HuH-7 (cell line): Measurements from ENCODE around the gene UBN1.

Source experiments
- DNase-seq: peaks from one replicate; pipeline ENCODE4 v3.0.0; 2011; ENCODE audit warnings: low spot score

Gene UBN1

GRCh38 chr16:4859900-4860255 lies 12.6 kb downstream of the UBN1 start:
- no peak for DNase-seq

DNA sequence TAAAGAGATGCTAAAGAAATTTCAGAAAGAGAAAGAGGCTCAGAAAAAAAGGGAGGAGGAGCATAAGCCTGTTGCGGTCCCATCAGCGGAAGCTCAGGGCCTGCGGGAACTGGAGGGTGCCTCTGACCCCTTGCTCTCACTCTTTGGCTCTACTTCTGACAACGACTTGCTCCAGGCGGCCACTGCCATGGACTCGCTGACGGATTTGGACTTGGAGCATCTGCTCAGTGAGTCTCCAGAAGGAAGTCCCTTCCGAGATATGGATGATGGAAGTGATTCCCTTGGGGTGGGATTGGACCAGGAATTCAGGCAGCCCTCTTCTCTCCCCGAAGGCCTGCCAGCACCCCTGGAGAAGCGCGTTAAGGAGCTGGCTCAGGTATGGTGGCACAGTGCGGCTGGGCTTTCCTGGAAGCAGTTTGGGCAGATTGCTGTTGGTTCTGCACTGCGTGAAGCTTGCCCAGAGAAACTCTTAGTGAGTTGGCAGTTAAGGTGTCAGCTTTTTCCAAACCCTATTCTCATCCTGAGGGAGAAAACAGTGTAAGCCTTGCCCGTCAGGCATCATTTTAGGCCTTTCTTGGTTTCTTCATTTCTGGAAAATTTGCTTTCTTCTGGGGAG lies 13.6 kb downstream of the UBN1 start:
- no peak for DNase-seq

DNA sequence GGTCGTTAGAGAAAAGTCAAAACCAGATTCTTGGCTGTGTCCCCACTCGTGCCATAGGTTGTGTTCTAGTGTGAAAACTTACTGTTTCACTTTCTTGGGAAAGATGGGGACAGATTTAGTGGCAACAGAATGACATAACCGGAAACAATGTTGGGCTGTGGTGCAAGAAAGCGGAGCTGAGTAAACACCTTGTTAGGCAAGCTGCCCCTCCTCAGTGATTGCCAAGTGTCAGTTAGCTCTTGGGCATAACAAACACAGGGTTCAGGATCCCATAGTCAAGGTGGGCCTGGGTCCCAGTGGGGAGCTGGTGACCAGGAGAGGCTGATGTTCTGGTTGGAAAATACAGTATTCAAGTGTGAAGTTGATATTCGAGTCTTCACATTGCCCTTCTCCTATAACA lies 15.4 kb downstream of the UBN1 start:
- DNase-seq = no peak

GRCh38 chr16:4864728-4865127 lies 17.4 kb downstream of the UBN1 start:
- DNase-seq = no peak

DNA sequence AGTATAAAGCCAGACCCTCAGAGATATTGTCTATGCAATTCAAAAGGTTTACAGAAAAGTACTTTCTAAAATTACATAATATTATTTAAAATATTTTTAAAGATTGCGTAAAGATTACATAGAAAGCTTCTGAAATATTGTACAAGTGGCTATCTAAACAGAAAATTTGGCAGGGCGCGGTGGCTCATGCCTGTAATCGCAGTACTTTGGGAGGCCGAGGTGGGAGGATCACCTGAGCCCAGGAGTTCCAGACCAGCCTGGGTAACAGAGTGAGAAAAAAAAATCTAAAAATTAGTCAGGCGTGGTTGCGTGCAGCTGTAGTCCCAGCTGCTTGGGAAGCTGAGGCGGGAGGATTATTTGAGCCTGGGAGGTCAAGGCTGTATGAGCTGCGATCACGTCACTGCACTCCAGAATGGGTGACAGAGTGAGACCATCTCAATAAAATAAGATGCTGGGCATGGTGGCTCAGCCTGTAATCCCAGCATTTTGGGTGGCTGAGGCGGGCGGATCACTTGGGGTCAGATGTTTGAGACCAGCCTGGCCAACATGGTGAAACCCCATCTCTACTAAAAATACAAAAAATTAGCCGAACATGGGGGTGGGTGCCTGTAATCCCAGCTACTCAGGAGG lies 18.1 kb downstream of the UBN1 start:
- DNase-seq = no peak

GRCh38 chr16:4866586-4866985 lies 19.3 kb downstream of the UBN1 start:
- DNase-seq = no peak

- no peak for DNase-seq
Observed at GRCh38 chr16:4868026-4868425, 20.7 kb downstream of the UBN1 start.

DNA sequence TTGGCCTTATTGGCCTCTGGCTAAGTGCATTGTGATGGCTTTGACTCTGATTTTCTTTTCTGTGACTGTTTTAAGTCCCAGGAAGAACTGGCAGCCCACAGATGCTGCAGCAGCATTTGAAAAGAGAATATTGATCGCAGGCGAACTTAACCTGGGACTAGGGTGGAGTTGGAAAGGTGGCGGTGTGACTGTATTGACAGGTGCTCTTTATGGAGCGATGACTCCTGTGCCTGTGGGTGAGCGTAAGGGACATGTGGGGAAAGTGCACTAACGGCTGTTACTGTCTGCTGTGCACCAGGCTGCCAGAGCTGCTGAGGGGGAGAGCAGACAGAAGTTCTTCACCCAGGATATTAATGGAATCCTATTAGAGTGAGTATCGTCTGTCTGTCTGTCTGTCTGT lies 21.3 kb downstream of the UBN1 start:
- no peak for DNase-seq

GRCh38 chr16:4869147-4869805 lies 22.0 kb downstream of the UBN1 start:
- no peak for DNase-seq

DNA sequence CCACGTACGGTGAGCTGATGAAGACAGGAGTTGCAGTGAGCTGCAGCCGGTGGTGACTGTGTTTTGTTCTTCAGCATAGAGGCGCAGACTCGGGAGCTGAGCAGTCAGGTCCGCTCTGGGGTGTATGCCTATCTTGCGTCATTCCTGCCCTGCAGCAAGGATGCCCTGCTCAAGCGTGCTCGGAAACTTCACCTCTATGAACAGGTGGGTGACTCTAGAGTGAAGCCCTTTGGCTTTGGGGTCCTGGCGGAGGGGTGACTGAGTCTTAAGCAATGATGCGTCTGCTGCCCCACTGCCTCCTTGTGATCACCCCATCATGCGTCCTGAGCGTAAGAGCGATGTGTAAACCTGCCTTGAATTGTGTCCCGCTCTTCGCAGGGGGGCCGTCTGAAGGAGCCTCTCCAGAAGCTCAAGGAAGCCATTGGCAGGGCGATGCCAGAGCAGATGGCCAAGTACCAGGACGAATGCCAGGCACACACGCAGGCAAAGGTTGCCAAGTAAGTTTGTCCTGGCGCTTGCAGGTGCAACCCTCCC lies 22.9 kb downstream of the UBN1 start:
- DNase-seq = no peak

GRCh38 chr16:4871071-4871470 lies 23.8 kb downstream of the UBN1 start:
- no peak for DNase-seq

- DNase-seq = no peak
Observed at GRCh38 chr16:4873091-4873490, 25.8 kb downstream of the UBN1 start.

- no peak for DNase-seq
Observed at GRCh38 chr16:4874666-4875065, 27.4 kb downstream of the UBN1 start.

DNA sequence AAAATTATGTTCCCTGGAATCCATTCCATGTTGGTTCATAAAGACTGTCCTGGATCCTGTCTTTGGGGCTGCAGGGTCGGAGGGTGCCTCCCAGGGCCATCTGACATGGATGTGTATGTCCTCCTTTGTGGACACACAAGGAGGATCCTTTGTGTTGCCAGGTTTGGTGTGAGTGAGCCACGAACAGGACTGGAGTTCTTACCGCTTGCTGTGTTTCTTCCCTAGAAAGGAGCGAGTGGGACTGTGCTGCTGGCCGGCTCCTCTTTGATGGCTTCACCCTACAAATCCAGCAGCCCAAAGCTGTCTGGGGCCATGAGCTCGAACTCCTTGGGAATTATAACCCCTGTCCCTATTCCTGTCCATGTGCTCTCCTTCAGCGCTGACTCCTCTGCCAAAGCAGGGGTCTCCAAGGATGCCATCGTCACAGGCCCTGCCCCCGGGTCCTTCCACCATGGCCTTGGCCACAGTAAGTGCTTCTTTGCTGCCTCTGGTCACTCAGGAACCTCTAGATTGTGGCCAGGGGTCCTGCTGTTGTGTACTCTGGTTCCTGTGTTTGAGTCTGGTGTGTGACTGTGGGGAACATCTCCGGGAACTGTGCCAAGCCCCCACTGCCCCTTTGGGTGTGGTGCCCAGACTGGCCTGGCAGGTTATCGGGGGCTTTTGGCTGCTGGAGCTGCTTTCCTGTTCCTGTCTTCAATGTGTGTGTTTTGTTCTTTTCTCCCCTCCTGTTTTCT lies 29.5 kb downstream of the UBN1 start:
- no peak for DNase-seq

GRCh38 chr16:4877380-4877685 lies 30.1 kb downstream of the UBN1 start:
- DNase-seq = no peak

DNA sequence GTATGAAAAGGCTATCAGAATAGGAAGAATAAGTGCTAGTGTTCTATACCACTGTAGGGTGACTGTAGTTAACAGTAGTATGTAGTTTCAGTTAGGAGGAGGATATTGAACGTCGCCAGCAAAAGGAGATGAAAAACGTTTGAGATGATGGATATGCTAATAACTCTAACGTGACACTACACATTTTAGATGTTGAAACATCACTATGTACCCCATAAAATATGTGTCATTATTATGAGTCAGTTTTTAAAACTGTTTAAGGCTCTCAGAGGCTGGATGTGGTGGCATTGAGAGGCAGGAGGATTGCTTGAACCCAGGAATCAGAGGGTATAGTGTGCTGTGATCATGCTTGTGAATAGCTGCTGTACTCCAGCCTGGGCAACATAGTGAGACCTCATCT lies 31.8 kb downstream of the UBN1 start:
- no peak for DNase-seq

GRCh38 chr16:4880006-4880580 lies 32.8 kb downstream of the UBN1 start:
- DNase-seq = no peak

DNA sequence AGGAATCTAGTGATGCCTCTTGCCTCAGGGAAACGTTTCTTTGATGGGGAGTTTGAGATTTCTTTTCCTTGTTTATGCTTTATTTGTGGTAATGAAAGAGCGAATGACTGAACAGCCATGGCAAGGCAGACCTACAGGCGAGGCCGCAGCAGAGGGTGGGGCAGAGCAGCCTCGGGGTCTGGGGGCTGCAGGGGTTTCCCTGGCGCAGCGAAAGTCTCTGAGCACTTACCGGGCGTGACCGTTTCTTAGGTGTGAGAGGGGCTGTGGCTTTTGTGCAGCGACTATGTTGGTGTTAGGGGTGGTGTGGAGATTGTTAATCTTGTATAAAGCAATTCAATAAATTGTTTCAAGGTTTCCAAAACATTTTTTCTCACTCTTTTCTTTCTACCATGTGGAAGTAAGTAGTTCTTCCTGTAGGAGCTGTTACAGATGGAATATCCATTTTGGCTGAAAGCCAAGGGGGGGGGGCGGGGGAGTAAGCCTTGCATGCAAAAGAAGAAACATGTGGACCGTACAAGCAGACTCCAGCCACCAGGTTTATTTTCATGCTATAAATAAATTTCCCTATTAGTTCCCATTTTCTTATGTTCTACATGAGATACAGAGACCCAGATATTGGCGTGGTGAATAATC lies 34.8 kb downstream of the UBN1 start:
- no peak for DNase-seq

GRCh38 chr16:4882633-4883285 lies 35.5 kb downstream of the UBN1 start:
- DNase-seq = no peak

DNA sequence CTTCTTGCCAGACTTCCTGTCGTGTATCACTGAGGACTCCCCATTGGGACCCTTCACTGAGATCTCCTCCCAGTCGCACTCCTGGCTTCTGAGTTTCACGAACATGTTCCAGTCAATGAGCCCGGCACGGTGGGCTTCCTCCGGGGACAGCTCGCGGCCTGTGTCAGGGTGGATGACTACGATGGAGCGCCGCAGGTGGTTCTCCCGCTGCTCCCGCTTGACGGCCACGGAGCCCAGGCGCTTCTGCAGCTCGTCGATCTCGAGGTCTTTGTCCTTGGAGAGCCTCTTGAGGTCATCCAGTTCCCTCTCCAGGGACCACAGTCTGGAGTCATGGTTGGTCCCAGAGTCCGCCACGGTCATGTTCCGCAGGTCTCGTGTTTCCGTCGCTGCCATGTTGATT lies 36.2 kb downstream of the UBN1 start:
- no peak for DNase-seq

DNA sequence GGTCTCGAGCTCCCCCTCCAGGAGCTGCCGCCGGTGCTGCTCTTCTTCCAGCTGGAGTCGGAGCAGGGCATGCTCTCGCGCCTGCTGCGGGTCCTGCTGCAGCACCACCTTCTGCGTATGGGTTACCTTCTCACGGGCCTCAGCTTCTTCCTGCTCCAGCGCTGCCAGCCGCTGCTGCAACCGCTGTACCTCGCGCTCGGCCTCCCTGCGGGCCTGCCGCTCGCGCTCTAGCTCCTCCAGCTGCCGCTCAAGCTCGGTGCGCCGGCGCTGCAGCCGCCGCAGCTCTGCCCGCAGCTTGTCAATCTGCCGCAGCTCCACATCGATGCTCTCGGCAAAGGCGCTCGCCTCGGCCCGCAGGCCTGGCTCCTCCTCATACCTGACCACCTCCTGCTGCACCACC lies 36.9 kb downstream of the UBN1 start:
- no peak for DNase-seq
